Measurements from ENCODE around the gene PFDN6. TPM values are rescaled to one million over a fixed set of nuclear protein-coding genes. Genes with fewer than 3 reads are reported as not detected.
A peak's percentile ranks its signal among the peaks of the same experiment; 100 is the strongest.

PFDN6 gene
- polyA plus RNA-seq, 1 donor (not counting 4 experiments of a cell fraction or from before 2014, with no cell fraction given), result 106 TPM

DNA sequence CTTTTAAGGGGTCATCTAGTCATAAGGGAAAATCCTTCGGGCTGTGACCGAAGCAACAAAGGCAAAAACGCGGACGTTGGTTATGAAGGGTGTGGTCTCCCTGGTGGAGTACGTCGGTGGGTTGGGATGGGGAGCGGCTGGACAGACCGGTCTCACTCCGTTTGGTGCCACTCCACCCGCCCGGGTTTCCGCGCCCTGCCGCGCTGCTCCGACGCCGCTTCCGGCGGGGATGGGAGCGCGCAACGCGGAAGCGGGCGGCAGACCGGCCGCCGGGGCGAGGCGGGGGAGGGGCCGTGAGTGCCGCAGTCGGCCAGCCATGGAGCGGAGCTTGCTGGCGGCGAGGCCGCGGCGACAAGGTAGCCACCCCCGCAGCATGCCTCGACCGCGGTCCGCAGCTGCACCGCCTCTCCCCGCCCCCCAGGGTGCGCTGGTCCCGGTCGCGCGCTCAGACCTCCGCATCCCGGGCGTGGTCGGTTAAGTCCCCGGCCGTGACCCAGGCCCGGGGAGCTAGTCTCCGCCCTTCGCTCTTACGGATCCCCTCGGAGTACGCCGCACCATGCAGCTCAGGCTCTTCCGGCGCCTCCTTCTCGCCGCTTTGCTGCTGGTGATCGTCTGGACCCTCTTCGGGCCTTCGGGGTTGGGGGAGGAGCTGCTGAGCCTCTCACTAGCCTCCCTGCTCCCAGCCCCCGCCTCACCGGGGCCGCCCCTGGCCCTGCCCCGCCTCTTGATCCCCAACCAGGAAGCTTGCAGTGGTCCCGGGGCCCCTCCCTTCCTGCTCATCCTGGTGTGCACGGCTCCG, 12.3 kb upstream of the PFDN6 start, which contains the start of gene B3GALT4:
Gene B3GALT4, plus strand, starts transcription at position 260 of the 799 bp plus-strand sequence. Its CDS starts 297 bp downstream, at position 557.
- peak within 1 kb of the TSS; percentile 57 for H3K9ac ChIP-seq (ENCODE audit: control insufficient read depth, extremely low read depth, insufficient read depth, low read length)
- DNase-seq (ENCODE audit: low read depth, low spot score), result no peak
- FAIRE-seq, result no peak
- H3K79me2 ChIP-seq (ENCODE audit: control insufficient read depth, insufficient read depth, low read length), result peaks cover 39% of the 10 kb centered on the region
- peak within 1 kb of the TSS; percentile 8 for H3K27ac ChIP-seq (ENCODE audit: control insufficient read depth, insufficient read depth, low read length)
- no peaks in the 10 kb centered on the region for H3K9me3 ChIP-seq (ENCODE audit: control insufficient read depth, low read depth, low read length)
- H3K4me1 ChIP-seq (ENCODE audit: control insufficient read depth, extremely low read depth, insufficient read depth, low read length), result peaks cover 31% of the 10 kb centered on the region
- peaks cover 34 to 54% of the 10 kb centered on the region in 2 experiments for H3K36me3 ChIP-seq (ENCODE audit: control insufficient read depth in 2 of 2, extremely low read depth in 1 of 2, insufficient read depth in 2 of 2, low read length in 2 of 2)
- TF ChIP-seq EZH2 (IDR thresholded peaks at IDR 0.05; ENCODE audit: low read length), result no peak
- TF ChIP-seq, protein P1, sequence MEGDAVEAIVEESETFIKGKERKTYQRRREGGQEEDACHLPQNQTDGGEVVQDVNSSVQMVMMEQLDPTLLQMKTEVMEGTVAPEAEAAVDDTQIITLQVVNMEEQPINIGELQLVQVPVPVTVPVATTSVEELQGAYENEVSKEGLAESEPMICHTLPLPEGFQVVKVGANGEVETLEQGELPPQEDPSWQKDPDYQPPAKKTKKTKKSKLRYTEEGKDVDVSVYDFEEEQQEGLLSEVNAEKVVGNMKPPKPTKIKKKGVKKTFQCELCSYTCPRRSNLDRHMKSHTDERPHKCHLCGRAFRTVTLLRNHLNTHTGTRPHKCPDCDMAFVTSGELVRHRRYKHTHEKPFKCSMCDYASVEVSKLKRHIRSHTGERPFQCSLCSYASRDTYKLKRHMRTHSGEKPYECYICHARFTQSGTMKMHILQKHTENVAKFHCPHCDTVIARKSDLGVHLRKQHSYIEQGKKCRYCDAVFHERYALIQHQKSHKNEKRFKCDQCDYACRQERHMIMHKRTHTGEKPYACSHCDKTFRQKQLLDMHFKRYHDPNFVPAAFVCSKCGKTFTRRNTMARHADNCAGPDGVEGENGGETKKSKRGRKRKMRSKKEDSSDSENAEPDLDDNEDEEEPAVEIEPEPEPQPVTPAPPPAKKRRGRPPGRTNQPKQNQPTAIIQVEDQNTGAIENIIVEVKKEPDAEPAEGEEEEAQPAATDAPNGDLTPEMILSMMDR (optimal IDR thresholded peaks at IDR 0.05 in 1 of 3, IDR thresholded peaks at IDR 0.05 in 1 of 3, conservative IDR thresholded peaks at IDR 0.05 in 1 of 3; ENCODE audit: extremely low read depth in 1 of 3, insufficient read depth in 2 of 3, low read length in 3 of 3), result peak in 2 of 3 experiments; percentile 53 to 57
- dilution Hi-C loops (cut with MboI; ENCODE audit: extremely low pct_ligation_motif_present, low sequenced_read_pairs), result no loop called here
- H3K27me3 ChIP-seq (ENCODE audit: control insufficient read depth, extremely low read depth, insufficient read depth, low read length), result no peaks in the 10 kb centered on the region
- peaks cover 2% of the 10 kb centered on the region for H3K9me1 ChIP-seq (ENCODE audit: control insufficient read depth, extremely low read depth, insufficient read depth, low read length)
- H3K4me3 ChIP-seq (ENCODE audit: control insufficient read depth in 2 of 3, extremely low read depth in 1 of 3, insufficient read depth in 2 of 3, low read depth in 1 of 3, low read length in 3 of 3), result peak within 1 kb of the TSS in 2 of 3 experiments; percentile 16 to 100
- H2AFZ ChIP-seq (ENCODE audit: control insufficient read depth, low read length), result no peak within 1 kb of the TSS
- H4K20me1 ChIP-seq (ENCODE audit: control insufficient read depth, extremely low read depth, insufficient read depth, low read length), result peaks cover 36% of the 10 kb centered on the region
- H3K4me2 ChIP-seq (ENCODE audit: control insufficient read depth, extremely low read depth, insufficient read depth, low read depth, low read length), result peak within 1 kb of the TSS; percentile 78

DNA sequence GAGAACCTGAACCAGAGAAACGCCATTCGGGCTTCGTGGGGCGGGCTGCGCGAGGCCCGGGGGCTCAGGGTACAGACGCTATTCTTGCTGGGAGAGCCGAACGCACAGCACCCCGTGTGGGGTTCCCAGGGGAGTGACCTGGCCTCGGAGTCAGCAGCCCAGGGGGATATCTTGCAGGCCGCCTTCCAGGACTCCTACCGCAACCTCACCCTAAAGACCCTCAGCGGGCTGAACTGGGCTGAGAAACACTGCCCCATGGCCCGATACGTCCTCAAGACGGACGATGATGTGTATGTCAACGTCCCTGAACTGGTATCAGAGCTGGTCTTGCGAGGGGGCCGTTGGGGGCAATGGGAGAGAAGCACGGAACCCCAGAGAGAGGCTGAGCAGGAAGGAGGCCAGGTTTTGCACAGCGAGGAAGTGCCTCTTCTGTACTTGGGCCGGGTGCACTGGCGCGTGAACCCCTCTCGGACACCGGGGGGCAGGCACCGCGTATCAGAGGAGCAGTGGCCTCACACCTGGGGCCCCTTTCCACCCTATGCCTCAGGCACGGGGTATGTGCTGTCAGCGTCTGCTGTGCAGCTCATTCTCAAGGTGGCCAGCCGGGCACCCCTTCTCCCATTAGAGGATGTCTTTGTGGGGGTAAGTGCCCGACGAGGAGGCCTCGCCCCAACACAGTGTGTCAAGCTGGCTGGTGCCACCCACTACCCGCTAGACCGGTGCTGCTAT, 11.6 kb upstream of the PFDN6 start:
- Histone ChIP-seq H2AFZ (ENCODE audit: control insufficient read depth, low read length) (no peak overlapping the region), H3K9me3 (ENCODE audit: control insufficient read depth, low read depth, low read length) (no peaks in the 10 kb centered on the region), H3K27me3 (ENCODE audit: control insufficient read depth, extremely low read depth, insufficient read depth, low read length) (no peaks in the 10 kb centered on the region), H3K9me1 (ENCODE audit: control insufficient read depth, extremely low read depth, insufficient read depth, low read length) (peaks cover 2% of the 10 kb centered on the region), H3K79me2 (ENCODE audit: control insufficient read depth, insufficient read depth, low read length) (peaks cover 32% of the 10 kb centered on the region), H3K9ac (ENCODE audit: control insufficient read depth, extremely low read depth, insufficient read depth, low read length) (peak overlapping the region; percentile 26), H3K27ac (ENCODE audit: control insufficient read depth, insufficient read depth, low read length) (no peak overlapping the region), H3K4me1 (ENCODE audit: control insufficient read depth, extremely low read depth, insufficient read depth, low read length) (peaks cover 31% of the 10 kb centered on the region), H3K4me3 (ENCODE audit: control insufficient read depth in 2 of 3, extremely low read depth in 1 of 3, insufficient read depth in 2 of 3, low read depth in 1 of 3, low read length in 3 of 3) (no peak overlapping the region), H4K20me1 (ENCODE audit: control insufficient read depth, extremely low read depth, insufficient read depth, low read length) (peaks cover 36% of the 10 kb centered on the region), H3K36me3 (ENCODE audit: control insufficient read depth in 2 of 2, extremely low read depth in 1 of 2, insufficient read depth in 2 of 2, low read length in 2 of 2) (peaks cover 38 to 52% of the 10 kb centered on the region in 2 experiments), H3K4me2 (ENCODE audit: control insufficient read depth, extremely low read depth, insufficient read depth, low read depth, low read length) (no peak overlapping the region)
- dilution Hi-C loops (cut with MboI; ENCODE audit: extremely low pct_ligation_motif_present, low sequenced_read_pairs), result no loop called here
- TF ChIP-seq, protein P1 (optimal IDR thresholded peaks at IDR 0.05 in 1 of 3, IDR thresholded peaks at IDR 0.05 in 1 of 3, conservative IDR thresholded peaks at IDR 0.05 in 1 of 3; ENCODE audit: extremely low read depth in 1 of 3, insufficient read depth in 2 of 3, low read length in 3 of 3), result peak in 1 of 3 experiments; percentile 14
- TF ChIP-seq EZH2 (IDR thresholded peaks at IDR 0.05; ENCODE audit: low read length), result no peak
- DNase-seq (ENCODE audit: low read depth, low spot score) (no peak), FAIRE-seq (no peak)
